Measurements from ENCODE around the gene NT5E. TPM values are rescaled to one million over a fixed set of nuclear protein-coding genes. Genes with fewer than 3 reads are reported as not detected.

NT5E gene
- 142 and 712 TPM in 2 replicates for total RNA-seq

DNA sequence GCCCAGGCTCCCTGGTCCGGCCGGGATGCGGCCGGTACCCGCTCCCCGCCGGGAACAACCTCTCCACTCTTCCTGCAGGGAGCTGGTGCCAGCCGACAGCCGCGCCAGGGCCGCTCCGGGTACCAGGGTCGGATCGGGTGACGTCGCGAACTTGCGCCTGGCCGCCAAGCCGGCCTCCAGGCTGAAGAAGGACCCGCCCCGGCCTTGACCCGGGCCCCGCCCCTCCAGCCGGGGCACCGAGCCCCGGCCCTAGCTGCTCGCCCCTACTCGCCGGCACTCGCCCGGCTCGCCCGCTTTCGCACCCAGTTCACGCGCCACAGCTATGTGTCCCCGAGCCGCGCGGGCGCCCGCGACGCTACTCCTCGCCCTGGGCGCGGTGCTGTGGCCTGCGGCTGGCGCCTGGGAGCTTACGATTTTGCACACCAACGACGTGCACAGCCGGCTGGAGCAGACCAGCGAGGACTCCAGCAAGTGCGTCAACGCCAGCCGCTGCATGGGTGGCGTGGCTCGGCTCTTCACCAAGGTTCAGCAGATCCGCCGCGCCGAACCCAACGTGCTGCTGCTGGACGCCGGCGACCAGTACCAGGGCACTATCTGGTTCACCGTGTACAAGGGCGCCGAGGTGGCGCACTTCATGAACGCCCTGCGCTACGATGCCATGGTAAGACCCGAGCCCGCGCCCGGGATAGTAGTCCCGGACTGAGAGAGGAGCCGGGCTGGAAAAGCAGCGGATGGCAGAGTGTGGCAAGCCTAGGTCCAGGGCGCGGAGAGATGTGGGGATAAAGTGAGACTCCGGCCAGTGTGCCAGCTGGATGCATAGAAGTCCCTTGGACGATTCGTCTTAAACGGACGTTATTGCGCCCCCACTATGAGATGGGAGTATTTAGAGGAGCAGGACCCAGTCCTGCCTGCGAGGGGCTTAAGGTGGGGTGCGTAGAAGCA, at the start of gene NT5E:
Gene NT5E, plus strand, starts transcription at position 266 of the 942 bp plus-strand sequence. Its CDS starts 57 bp downstream, at position 323.

Other genes with a start within 250 kb of the NT5E start
- 87.5 and 92.5 TPM in 2 replicates for gene SNX14, start 143.8 kb downstream of the NT5E start, total RNA-seq
- 45.7 and 92.9 TPM in 2 replicates for gene SYNCRIP, start 192.8 kb downstream of the NT5E start, total RNA-seq

All from placental pericyte (primary cell).